ENCODE measurements around the gene PPFIA1. TPM values are rescaled to one million over a fixed set of nuclear protein-coding genes. Genes with fewer than 3 reads are reported as not detected.
"Not testable (repeated sequence)": the region's sequence is repeated elsewhere in the genome, so short reads cannot be mapped to it uniquely, and the experiment has no call there.

The PPFIA1 gene
- total RNA-seq, 2 experiments from 2014 or later, result 34.3 to 42.0 TPM

GRCh38 chr11:70405679-70406395 is 135.3 kb downstream of the PPFIA1 start:
- intact Hi-C loops (cut with DNase I, micrococcal nuclease), result no loop called here
- Histone ChIP-seq H3K4me3 (ENCODE audit: low read length) (no peak overlapping the region), H3K27me3 (ENCODE audit: control insufficient read depth in 1 of 2, insufficient read depth in 2 of 2, low read length in 2 of 2) (no peaks in the 10 kb centered on the region), H3K36me3 (ENCODE audit: insufficient read depth, low read length) (no peaks in the 10 kb centered on the region), H3K4me1 (ENCODE audit: insufficient read depth, low read length) (no peaks in the 10 kb centered on the region), H3K27ac (ENCODE audit: low read depth in 1 of 2, low read length in 2 of 2) (no peak overlapping the region), H3K9me3 (ENCODE audit: control insufficient read depth in 1 of 2, insufficient read depth in 1 of 2, low read length in 2 of 2) (no peaks in the 10 kb centered on the region)
- DNase-seq (no peak), ATAC-seq (ENCODE audit: poor library complexity) (no peak)
- ChIA-PET POLR2A (no interaction called here), CTCF (no interaction called here)
- Mint-ChIP-seq H3K9me3 (no peaks in the 10 kb centered on the region), H3K4me3 (no peak overlapping the region), H3K27ac (no peak overlapping the region), H3K4me1 (ENCODE audit: low read depth) (no peaks in the 10 kb centered on the region), H3K27me3 (no peaks in the 10 kb centered on the region), H3K36me3 (ENCODE audit: low read depth) (no peaks in the 10 kb centered on the region)
- no peak for TF ChIP-seq CTCF (IDR thresholded peaks at IDR 0.05)

- Histone ChIP-seq H3K4me1 (ENCODE audit: insufficient read depth, low read length) (no peaks in the 10 kb centered on the region), H3K27me3 (ENCODE audit: control insufficient read depth in 1 of 2, insufficient read depth in 2 of 2, low read length in 2 of 2) (no peaks in the 10 kb centered on the region), H3K4me3 (ENCODE audit: low read length) (no peak overlapping the region), H3K27ac (ENCODE audit: low read depth in 1 of 2, low read length in 2 of 2) (no peak overlapping the region), H3K9me3 (ENCODE audit: control insufficient read depth in 1 of 2, insufficient read depth in 1 of 2, low read length in 2 of 2) (no peaks in the 10 kb centered on the region), H3K36me3 (ENCODE audit: insufficient read depth, low read length) (no peaks in the 10 kb centered on the region)
- no peaks in the 10 kb centered on the region for H3K4me1 Mint-ChIP-seq (ENCODE audit: low read depth)
- ChIA-PET CTCF (no interaction called here), POLR2A (no interaction called here)
- no peaks in the 10 kb centered on the region for H3K27me3 Mint-ChIP-seq
- H3K4me3 Mint-ChIP-seq, result no peak overlapping the region
- intact Hi-C loops (cut with DNase I, micrococcal nuclease), result no loop called here
- H3K36me3 Mint-ChIP-seq (ENCODE audit: low read depth), result no peaks in the 10 kb centered on the region
- DNase-seq (no peak), ATAC-seq (ENCODE audit: poor library complexity) (no peak)
- no peak overlapping the region for H3K27ac Mint-ChIP-seq
- TF ChIP-seq CTCF (IDR thresholded peaks at IDR 0.05), result no peak
- H3K9me3 Mint-ChIP-seq, result no peaks in the 10 kb centered on the region
Measured at GRCh38 chr11:70407121-70407520, 136.6 kb downstream of the PPFIA1 start.

GRCh38 chr11:70407814-70408213 is 137.3 kb downstream of the PPFIA1 start:
- ChIA-PET CTCF (no interaction called here), POLR2A (no interaction called here)
- DNase-seq, result no peak
- intact Hi-C loops (cut with DNase I, micrococcal nuclease), result no loop called here
- TF ChIP-seq CTCF (IDR thresholded peaks at IDR 0.05), result no peak
- ATAC-seq (ENCODE audit: poor library complexity), result no peak
- H3K4me1 ChIP-seq (ENCODE audit: insufficient read depth, low read length), result no peaks in the 10 kb centered on the region
- Mint-ChIP-seq H3K4me3 (no peak overlapping the region), H3K27ac (no peak overlapping the region), H3K36me3 (ENCODE audit: low read depth) (no peaks in the 10 kb centered on the region), H3K27me3 (no peaks in the 10 kb centered on the region), H3K4me1 (ENCODE audit: low read depth) (no peaks in the 10 kb centered on the region), H3K9me3 (no peaks in the 10 kb centered on the region)
- H3K36me3 ChIP-seq (ENCODE audit: insufficient read depth, low read length), result no peaks in the 10 kb centered on the region
- no peaks in the 10 kb centered on the region for H3K27me3 ChIP-seq (ENCODE audit: control insufficient read depth in 1 of 2, insufficient read depth in 2 of 2, low read length in 2 of 2)
- H3K4me3 ChIP-seq (ENCODE audit: low read length), result no peak overlapping the region
- no peak overlapping the region for H3K27ac ChIP-seq (ENCODE audit: low read depth in 1 of 2, low read length in 2 of 2)
- H3K9me3 ChIP-seq (ENCODE audit: control insufficient read depth in 1 of 2, insufficient read depth in 1 of 2, low read length in 2 of 2), result no peaks in the 10 kb centered on the region

- not testable (repeated sequence) for H3K9me3 Mint-ChIP-seq
Measured at GRCh38 chr11:70408326-70408725, 137.8 kb downstream of the PPFIA1 start.

More at GRCh38 chr11:70408326-70408725, 137.8 kb downstream of the PPFIA1 start:
- H3K4me3 Mint-ChIP-seq; H3K4me1 ChIP-seq (ENCODE audit: insufficient read depth, low read length); H3K27ac ChIP-seq (ENCODE audit: low read depth in 1 of 2, low read length in 2 of 2); H3K36me3 Mint-ChIP-seq (ENCODE audit: low read depth); H3K4me1 Mint-ChIP-seq (ENCODE audit: low read depth); intact Hi-C loops (cut with DNase I, micrococcal nuclease); H3K9me3 ChIP-seq (ENCODE audit: control insufficient read depth in 1 of 2, insufficient read depth in 1 of 2, low read length in 2 of 2); H3K36me3 ChIP-seq (ENCODE audit: insufficient read depth, low read length); POLR2A ChIA-PET; ATAC-seq (ENCODE audit: poor library complexity); CTCF ChIA-PET; H3K27me3 Mint-ChIP-seq; H3K27ac Mint-ChIP-seq; H3K4me3 ChIP-seq (ENCODE audit: low read length); DNase-seq; H3K27me3 ChIP-seq (ENCODE audit: control insufficient read depth in 1 of 2, insufficient read depth in 2 of 2, low read length in 2 of 2): not testable (repeated sequence)
